ENCODE measurements around the gene PGA4. TPM values are rescaled to one million over a fixed set of nuclear protein-coding genes. Genes with fewer than 3 reads are reported as not detected.

Gene PGA4
- polyA plus RNA-seq, 1 of the 3 experiments (the other 2 are of a cell fraction), result not detected

- Histone ChIP-seq H2AFZ (ENCODE audit: low read depth) (no peak overlapping the region), H3K36me3 (replicated peaks in 1 of 2; ENCODE audit: control insufficient read depth in 1 of 2, insufficient read depth in 2 of 2, low read length in 1 of 2) (no peaks in the 10 kb centered on the region), H3K4me2 (no peak overlapping the region), H3K27me3 (ENCODE audit: insufficient read depth) (no peaks in the 10 kb centered on the region), H3K9me2 (no peaks in the 10 kb centered on the region), H3K4me3 (ENCODE audit: low read depth in 2 of 2, low read length in 1 of 2) (no peak overlapping the region), H3K4me1 (ENCODE audit: control insufficient read depth in 1 of 2, insufficient read depth in 2 of 2, low read depth in 1 of 2, low read length in 1 of 2) (no peaks in the 10 kb centered on the region), H3K9me3 (no peaks in the 10 kb centered on the region), H3K79me2 (ENCODE audit: insufficient read depth) (no peaks in the 10 kb centered on the region), H3K9ac (no peak overlapping the region), H3K27ac (ENCODE audit: low read depth in 2 of 2, low read length in 1 of 2) (no peak overlapping the region), H4K20me1 (ENCODE audit: insufficient read depth) (no peaks in the 10 kb centered on the region), H3F3A (replicated peaks; ENCODE audit: insufficient read depth) (no peaks in the 10 kb centered on the region)
- POLR2A ChIA-PET, result no interaction called here
- WGBS (ENCODE audit: low lambda C conversion rate), result 90% methylated on average over 20 of the region's 20 CpGs
- TF ChIP-seq USF1 (IDR thresholded peaks at IDR 0.05; ENCODE audit: borderline replicate concordance, low read depth) (no peak), PBX3 (IDR thresholded peaks at IDR 0.05) (no peak), FOSL2 (IDR thresholded peaks at IDR 0.05; ENCODE audit: borderline replicate concordance, low read depth) (no peak), GATA2 (CRISPR knock-in tag; IDR thresholded peaks at IDR 0.05) (no peak), GABPA (IDR thresholded peaks at IDR 0.05; ENCODE audit: low read depth) (no peak)
- CTCF ChIA-PET, result interaction anchor here (0.8 to 3.4 kb wide), 5 partner anchors 11 to 105 kb away, joined by 3 to 11 read pairs (median 4); no protein-coding TSS in a partner anchor
- no peak for DNase-seq
Measured at GRCh38 chr11:61280883-61281580, 58.9 kb downstream of the PGA4 start.

Other genes starting within 250 kb of the PGA4 start
- gene CD5, start 119.9 kb upstream of the PGA4 start, polyA plus RNA-seq (2012; rRNA removed), result not detected in 2 replicates
- 11.7 and 15.2 TPM in 2 replicates for gene VPS37C, start 60.9 kb upstream of the PGA4 start, polyA plus RNA-seq (2012; rRNA removed)
- not detected in 2 replicates for gene PGA3, start 18.8 kb upstream of the PGA4 start, polyA plus RNA-seq (2012; rRNA removed)
- 0.23 TPM in 1 of 2 replicates, not detected in the other for gene PGA5, start 18.8 kb downstream of the PGA4 start, polyA plus RNA-seq (2012; rRNA removed)
- gene VWCE, start 73.0 kb downstream of the PGA4 start, polyA plus RNA-seq (2012; rRNA removed), result 3.4 and 5.0 TPM in 2 replicates
- 170 and 224 TPM in 2 replicates for gene DDB1, start 110.8 kb downstream of the PGA4 start, polyA plus RNA-seq (2012; rRNA removed)
- gene TKFC, start 110.9 kb downstream of the PGA4 start, polyA plus RNA-seq (2012; rRNA removed), result 71.0 and 72.0 TPM in 2 replicates
- 70.0 and 76.4 TPM in 2 replicates for gene CYB561A3, start 139.5 kb downstream of the PGA4 start, polyA plus RNA-seq (2012; rRNA removed)
- 82.2 and 129 TPM in 2 replicates for gene TMEM138, start 140.0 kb downstream of the PGA4 start, polyA plus RNA-seq (2012; rRNA removed)
- gene TMEM216, start 170.2 kb downstream of the PGA4 start, polyA plus RNA-seq (2012; rRNA removed), result 16.8 and 20.6 TPM in 2 replicates
- 44.0 and 49.4 TPM in 2 replicates for gene CPSF7, start 207.6 kb downstream of the PGA4 start, polyA plus RNA-seq (2012; rRNA removed)
- gene SDHAF2, start 207.8 kb downstream of the PGA4 start, polyA plus RNA-seq (2012; rRNA removed), result 81.7 and 116 TPM in 2 replicates